K562 (cell line): ENCODE results near the gene EHMT2. TPM values are rescaled to one million over a fixed set of nuclear protein-coding genes. Genes with fewer than 3 reads are reported as not detected.
"Not testable (repeated sequence)": the region's sequence is repeated elsewhere in the genome, so short reads cannot be mapped to it uniquely, and the experiment has no call there.

Experiments used
- ATAC-seq: fragments of 200-7000 bp; cut with Tn5 transposase; 3 replicates; pipeline ENCODE4 v1.9.1; 2020; ENCODE audit warnings: moderate library complexity
- BruUV-seq: library from RNA; stranded (reverse); fragments of 400-500 nt; replicated peaks from 2 replicates; lab custom pipeline; 2021; lab: Mats Ljungman, UMichigan
- CTCF ChIA-PET: fragments of 300-600 bp; formaldehyde crosslinking; extraction: SDS; loops from one replicate; lab custom pipeline; 2021; ENCODE audit warnings: low intra/inter-chr PET ratio; lab: Yijun Ruan, JAX
- POLR2A ChIA-PET: fragments of 300-600, 350-650 bp; sonication (Branson Sonifier 250); formaldehyde crosslinking; extraction: SDS; loops from one replicate; lab custom pipeline; 2021; ENCODE audit warnings: antibody characterized with exemption, inconsistent platforms; lab: Yijun Ruan, JAX
- DNase-seq, 4 experiments: peaks; one replicate each; pipeline versions ENCODE4 v3.0.0 to v3.0.0-alpha.2; 2011 to 2018; ENCODE audit warnings: low spot score in 3 of 4, mixed read lengths in 3 of 4; ENCODE audit errors: extremely low read depth in 1 of 4
- FAIRE-seq: peaks from 2 replicates; lab custom pipeline; 2011; peaks lifted over from hg19 to GRCh38; lab: Jason Lieb, UNC
- H2AFZ ChIP-seq: 2 replicates; pipeline ENCODE4 v1.6.0; 2011; ENCODE audit warnings: low read depth, low read length, control low read depth, inconsistent platforms
- H3K27ac ChIP-seq: fragments of 200-600 bp; 3 replicates; pipeline ENCODE4 v1.8.0; 2011; ENCODE audit warnings: low read depth, mild to moderate bottlenecking, control low read depth, inconsistent platforms, low read length, moderate library complexity, mixed read lengths; ENCODE audit errors: extremely low read depth
- H3K27me3 ChIP-seq, 2 experiments: fragments of 300-600 bp in 1 of 2; 2 replicates in 1 of 2; 3 replicates in 1 of 2; pipeline versions ENCODE4 v1.6.0 to v1.8.0; 2011; ENCODE audit warnings: inconsistent platforms in 2 of 2, low read length in 2 of 2, mild to moderate bottlenecking in 1 of 2, mixed read lengths in 1 of 2, moderate library complexity in 1 of 2; ENCODE audit not compliant: control insufficient read depth in 2 of 2, insufficient read depth in 2 of 2
- H3K36me3 ChIP-seq: fragments of 300-600 bp; 3 replicates; pipeline ENCODE4 v1.8.0; 2011; ENCODE audit warnings: mild to moderate bottlenecking, low read length, inconsistent platforms; ENCODE audit not compliant: control insufficient read depth, insufficient read depth
- H3K4me1 ChIP-seq, 2 experiments: fragments of 200-600 bp in 1 of 2; replicated peaks in 1 of 2; 2 replicates in 1 of 2; 3 replicates in 1 of 2; pipeline versions ENCODE4 v1.5.1 to v1.8.0; 2011; ENCODE audit warnings: inconsistent platforms in 2 of 2, low read length in 2 of 2, mild to moderate bottlenecking in 1 of 2, mixed read lengths in 1 of 2, moderate library complexity in 1 of 2; ENCODE audit not compliant: control insufficient read depth in 2 of 2, insufficient read depth in 2 of 2
- H3K4me2 ChIP-seq: 2 replicates; pipeline ENCODE4 v1.6.1; 2011; ENCODE audit warnings: low read length, control low read depth, inconsistent platforms, mixed read lengths; ENCODE audit not compliant: insufficient read depth
- H3K4me3 ChIP-seq: fragments of 200-600 bp; sonication (generic), shearing (Covaris generic); 2 replicates; pipeline ENCODE4 v1.5.1; 2016; ENCODE audit warnings: control low read depth, inconsistent platforms
- H3K79me2 ChIP-seq: fragments of 200-600 bp; 3 replicates; pipeline ENCODE4 v1.8.0; 2011; ENCODE audit warnings: low read length, inconsistent platforms; ENCODE audit not compliant: control insufficient read depth, insufficient read depth
- H3K9ac ChIP-seq, 2 experiments: 2 replicates each; pipeline versions ENCODE4 v1.6.0 to v1.6.1; 2011; ENCODE audit warnings: low read depth in 2 of 2, low read length in 2 of 2, control low read depth in 1 of 2, inconsistent platforms in 1 of 2, mild to moderate bottlenecking in 1 of 2, mixed read lengths in 1 of 2; ENCODE audit not compliant: insufficient read depth in 1 of 2
- H3K9me1 ChIP-seq: one replicate; pipeline ENCODE4 v1.6.0; 2011; ENCODE audit warnings: inconsistent platforms, mild to moderate bottlenecking, low read length, moderate library complexity; ENCODE audit not compliant: control insufficient read depth, insufficient read depth
- H3K9me3 ChIP-seq: replicated peaks from 2 replicates; pipeline ENCODE4 v1.5.1; 2011; ENCODE audit warnings: low read depth, low read length, inconsistent platforms; ENCODE audit not compliant: control insufficient read depth, insufficient read depth
- H4K20me1 ChIP-seq: replicated peaks from 2 replicates; pipeline ENCODE4 v1.6.1; 2011; ENCODE audit warnings: low read length, inconsistent platforms, mixed read lengths; ENCODE audit not compliant: control insufficient read depth, insufficient read depth
- CHD1 ChIP-seq: fragments of 200-600 bp; sonication (generic); IDR thresholded peaks from one replicate; pipeline ENCODE4 v1.6.1; 2012; ENCODE audit warnings: mild to moderate bottlenecking, moderate library complexity, low read length, inconsistent platforms
- HDGF ChIP-seq: fragments of 450-650 bp; IDR thresholded peaks from 2 replicates; pipeline ENCODE4 v1.6.1; 2016
- KAT7 ChIP-seq: sonication (generic); formaldehyde crosslinking; IDR thresholded peaks from 2 replicates; pipeline ENCODE4 v1.8.0; 2022; ENCODE audit warnings: missing genetic modification reagents, mild to moderate bottlenecking, borderline replicate concordance
- LCOR ChIP-seq: sonication (generic); formaldehyde crosslinking; IDR thresholded peaks from 2 replicates; pipeline ENCODE4 v1.8.0; 2022; ENCODE audit warnings: mild to moderate bottlenecking, missing genetic modification reagents
- POLR2A ChIP-seq: fragments of 450-650 bp; conservative IDR thresholded peaks from 2 replicates; pipeline ENCODE4 v1.6.1; 2016
- POLR2B ChIP-seq: fragments of 450-650 bp; IDR thresholded peaks from 2 replicates; pipeline ENCODE4 v1.6.1; 2018; ENCODE audit warnings: low read depth; ENCODE audit not compliant: partially characterized antibody
- RBFOX2 ChIP-seq: fragments of 200-400 bp; formaldehyde crosslinking; IDR thresholded peaks from 2 replicates; pipeline ENCODE4 v1.6.1; 2017; ENCODE audit warnings: low read depth, mild to moderate bottlenecking, low read length, moderate library complexity
- SUPT5H ChIP-seq: fragments of 450-650 bp; IDR thresholded peaks from 2 replicates; pipeline ENCODE4 v1.6.1; 2016
- ZBED1 ChIP-seq: IDR thresholded peaks from 2 replicates; pipeline ENCODE4 v1.6.1; 2014
- ZNF263 ChIP-seq: sonication (generic); formaldehyde crosslinking; IDR thresholded peaks from 2 replicates; pipeline ENCODE4 v1.8.0; 2022; ENCODE audit warnings: mild to moderate bottlenecking, missing genetic modification reagents, borderline replicate concordance
- WGBS: fragments of 100-300 bp; shearing (Covaris generic); methylation state at CpG from one replicate; pipeline ENCODE4 v1.1.6; 2016; ENCODE audit warnings: low coverage, mixed read lengths; ENCODE audit not compliant: insufficient coverage; ENCODE audit errors: missing lambda C conversion rate; 5-methylcytosine and 5-hydroxymethylcytosine counted together
- in situ Hi-C: fragments of 300-500 bp; cut with MboI; formaldehyde crosslinking; loops from 4 replicates; pipeline ENCODE4 v1.15.0; 2018; ENCODE audit warnings: inconsistent platforms, mixed read lengths
- intact Hi-C: fragments of 100-400 bp; cut with micrococcal nuclease; formaldehyde crosslinking; loops from 2 replicates; pipeline ENCODE4 v1.14.2; 2022
- polyA plus RNA-seq, 8 experiments: library from polyadenylated mRNA; depleted of rRNA in 4 of 8; stranded (reverse) in 5 of 8; unstranded in 3 of 8; fragments of >200 nt; fragmentation: Nextera tagmentation in 2 of 8; fragmentation: Illumina TruSeq in 1 of 8; extraction: Ambion mirVana in 2 of 8; extraction: Trizol in 1 of 8; gene quantifications; 2 replicates each; pipeline versions ENCODE4 v1.2.1 to v1.2.3, GENCODE V29; 2011 to 2014; ENCODE audit warnings: inconsistent platforms in 1 of 8, missing spikeins in 1 of 8
- total RNA-seq, 7 experiments: library from RNA; depleted of rRNA in 6 of 7; stranded (reverse); fragments of >200 nt in 6 of 7; fragmentation: Illumina TruSeq in 2 of 7; extraction: Trizol in 2 of 7; gene quantifications; 2 replicates each; pipeline versions ENCODE4 v1.2.1 to v1.2.3, GENCODE V29; 2011 to 2021; ENCODE audit warnings: low replicate concordance in 1 of 7
- TF ChIP-seq, protein P1 (sequence below): sonication (generic); formaldehyde crosslinking; IDR thresholded peaks from 2 replicates; pipeline ENCODE4 v1.8.1; 2023; ENCODE audit warnings: mild to moderate bottlenecking, missing genetic modification reagents
- TF ChIP-seq, protein P2 (sequence below): fragments of 250-450 bp; sonication (Bioruptor Pico); IDR thresholded peaks from 2 replicates; pipeline ENCODE4 v1.8.0; 2021; ENCODE audit warnings: borderline replicate concordance, mild to moderate bottlenecking, moderate library complexity; ENCODE audit not compliant: poor library complexity, severe bottlenecking
- TF ChIP-seq, protein P3 (sequence below), 2 experiments: fragments of 450-650 bp in 1 of 2; sonication (generic) in 1 of 2; formaldehyde crosslinking; conservative IDR thresholded peaks; 2 replicates each; pipeline versions ENCODE4 v1.4.0 to v1.8.1; 2020 to 2022; ENCODE audit warnings: mild to moderate bottlenecking in 1 of 2, missing genetic modification reagents in 1 of 2
- TF ChIP-seq, protein P4 (sequence below): sonication (generic); formaldehyde crosslinking; IDR thresholded peaks from 2 replicates; pipeline ENCODE4 v1.8.1; 2023; ENCODE audit warnings: mild to moderate bottlenecking, missing genetic modification reagents
- TF ChIP-seq, protein P5 (sequence below): IDR thresholded peaks from 2 replicates; pipeline ENCODE4 v1.6.1; 2016; ENCODE audit warnings: missing genetic modification characterization, missing compliant biosample characterization

EHMT2 gene
- total and polyA plus RNA-seq, 9 of the 15 experiments (the other 6 are each of a cell fraction or from before 2014, with no cell fraction given): 2.1 to 63.8 (median 38.5) TPM

DNA sequence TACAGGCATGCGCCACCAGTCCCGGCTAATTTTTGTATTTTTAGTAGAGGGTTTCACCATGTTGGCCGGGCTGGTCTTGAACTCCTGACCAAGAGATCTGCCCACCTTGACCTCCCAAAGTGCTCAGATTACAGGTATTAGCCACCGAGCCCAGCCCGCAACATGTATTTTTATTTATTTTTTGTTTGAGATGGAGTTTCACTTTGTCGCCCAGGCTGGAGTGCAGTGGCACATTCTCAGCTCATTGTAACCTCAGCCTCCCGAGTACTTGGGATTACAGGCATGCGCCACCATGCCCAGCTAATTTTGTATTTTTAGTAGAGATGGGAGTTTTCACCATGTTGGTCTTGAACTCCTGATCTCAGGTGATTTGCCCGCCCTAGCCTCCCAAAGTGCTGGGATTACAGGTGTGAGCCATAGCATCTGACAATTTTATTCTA lies 59.4 kb downstream of the EHMT2 start:
- in situ Hi-C loops, BruUV-seq, H3K9me1 ChIP-seq, DNase-seq, ATAC-seq, H2AFZ ChIP-seq, intact Hi-C loops, H3K9me3 ChIP-seq, FAIRE-seq, H3K27me3 ChIP-seq: not testable (repeated sequence)
- Histone ChIP-seq H3K27ac (peak overlapping the region; percentile 88; the same call in 2 of the 3 replicates), H3K36me3 (peaks cover 60% of the 10 kb centered on the region), H3K9ac (peak overlapping the region; percentile 98 to 100), H3K4me1 (peaks cover 26 to 43% of the 10 kb centered on the region in 2 experiments), H3K79me2 (peaks cover 58% of the 10 kb centered on the region), H4K20me1 (peaks cover 30% of the 10 kb centered on the region), H3K4me2 (peak overlapping the region; percentile 94), H3K4me3 (peak overlapping the region; percentile 85)
- POLR2A ChIA-PET: interaction anchor here (0.6 to 15.7 kb wide), 26 partner anchors 2 to 297 kb away, joined by 3 to 229 read pairs (median 5); partner anchors contain the start of genes ABHD16A, APOM, BAG6 and C6orf47
- WGBS: 29% methylated on average over 9 of the region's 9 CpGs
- CTCF ChIA-PET: interaction anchor here (0.6 kb wide), 1 partner anchor 10 kb away, joined by 3 read pairs; no protein-coding TSS in a partner anchor
- TF ChIP-seq, protein P1, sequence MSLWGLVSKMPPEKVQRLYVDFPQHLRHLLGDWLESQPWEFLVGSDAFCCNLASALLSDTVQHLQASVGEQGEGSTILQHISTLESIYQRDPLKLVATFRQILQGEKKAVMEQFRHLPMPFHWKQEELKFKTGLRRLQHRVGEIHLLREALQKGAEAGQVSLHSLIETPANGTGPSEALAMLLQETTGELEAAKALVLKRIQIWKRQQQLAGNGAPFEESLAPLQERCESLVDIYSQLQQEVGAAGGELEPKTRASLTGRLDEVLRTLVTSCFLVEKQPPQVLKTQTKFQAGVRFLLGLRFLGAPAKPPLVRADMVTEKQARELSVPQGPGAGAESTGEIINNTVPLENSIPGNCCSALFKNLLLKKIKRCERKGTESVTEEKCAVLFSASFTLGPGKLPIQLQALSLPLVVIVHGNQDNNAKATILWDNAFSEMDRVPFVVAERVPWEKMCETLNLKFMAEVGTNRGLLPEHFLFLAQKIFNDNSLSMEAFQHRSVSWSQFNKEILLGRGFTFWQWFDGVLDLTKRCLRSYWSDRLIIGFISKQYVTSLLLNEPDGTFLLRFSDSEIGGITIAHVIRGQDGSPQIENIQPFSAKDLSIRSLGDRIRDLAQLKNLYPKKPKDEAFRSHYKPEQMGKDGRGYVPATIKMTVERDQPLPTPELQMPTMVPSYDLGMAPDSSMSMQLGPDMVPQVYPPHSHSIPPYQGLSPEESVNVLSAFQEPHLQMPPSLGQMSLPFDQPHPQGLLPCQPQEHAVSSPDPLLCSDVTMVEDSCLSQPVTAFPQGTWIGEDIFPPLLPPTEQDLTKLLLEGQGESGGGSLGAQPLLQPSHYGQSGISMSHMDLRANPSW (CRISPR knock-in tag): peak; percentile 58; the same call in 1 of the 2 replicates
- TF ChIP-seq SUPT5H: peak; percentile 51; the same call in 1 of the 2 replicates
- peak; percentile 62 for TF ChIP-seq RBFOX2
- TF ChIP-seq LCOR (CRISPR knock-in tag): 0 out of 2 replicates have a peak, but pooled peaks have one; percentile 0
- TF ChIP-seq, protein P2, sequence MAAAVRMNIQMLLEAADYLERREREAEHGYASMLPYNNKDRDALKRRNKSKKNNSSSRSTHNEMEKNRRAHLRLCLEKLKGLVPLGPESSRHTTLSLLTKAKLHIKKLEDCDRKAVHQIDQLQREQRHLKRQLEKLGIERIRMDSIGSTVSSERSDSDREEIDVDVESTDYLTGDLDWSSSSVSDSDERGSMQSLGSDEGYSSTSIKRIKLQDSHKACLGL: peak; percentile 5
- TF ChIP-seq, protein P3, sequence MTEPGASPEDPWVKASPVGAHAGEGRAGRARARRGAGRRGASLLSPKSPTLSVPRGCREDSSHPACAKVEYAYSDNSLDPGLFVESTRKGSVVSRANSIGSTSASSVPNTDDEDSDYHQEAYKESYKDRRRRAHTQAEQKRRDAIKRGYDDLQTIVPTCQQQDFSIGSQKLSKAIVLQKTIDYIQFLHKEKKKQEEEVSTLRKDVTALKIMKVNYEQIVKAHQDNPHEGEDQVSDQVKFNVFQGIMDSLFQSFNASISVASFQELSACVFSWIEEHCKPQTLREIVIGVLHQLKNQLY (CRISPR knock-in tag; conservative IDR thresholded peaks at IDR 0.05): 0 out of 4 replicates have a peak, but pooled peaks of 1 of the 2 experiments have one; percentile 33
- peak; percentile 50 for TF ChIP-seq POLR2A
- TF ChIP-seq, protein P4, sequence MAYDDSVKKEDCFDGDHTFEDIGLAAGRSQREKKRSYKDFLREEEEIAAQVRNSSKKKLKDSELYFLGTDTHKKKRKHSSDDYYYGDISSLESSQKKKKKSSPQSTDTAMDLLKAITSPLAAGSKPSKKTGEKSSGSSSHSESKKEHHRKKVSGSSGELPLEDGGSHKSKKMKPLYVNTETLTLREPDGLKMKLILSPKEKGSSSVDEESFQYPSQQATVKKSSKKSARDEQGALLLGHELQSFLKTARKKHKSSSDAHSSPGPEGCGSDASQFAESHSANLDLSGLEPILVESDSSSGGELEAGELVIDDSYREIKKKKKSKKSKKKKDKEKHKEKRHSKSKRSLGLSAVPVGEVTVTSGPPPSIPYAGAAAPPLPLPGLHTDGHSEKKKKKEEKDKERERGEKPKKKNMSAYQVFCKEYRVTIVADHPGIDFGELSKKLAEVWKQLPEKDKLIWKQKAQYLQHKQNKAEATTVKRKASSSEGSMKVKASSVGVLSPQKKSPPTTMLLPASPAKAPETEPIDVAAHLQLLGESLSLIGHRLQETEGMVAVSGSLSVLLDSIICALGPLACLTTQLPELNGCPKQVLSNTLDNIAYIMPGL (CRISPR knock-in tag): peak; percentile 78; the same call in 1 of the 2 replicates
- peak; percentile 8; the same call in 1 of the 2 replicates for TF ChIP-seq KAT7 (CRISPR knock-in tag)
- 0 out of 2 replicates have a peak, but pooled peaks have one; percentile 18 for TF ChIP-seq ZNF263
- peak; percentile 47 for TF ChIP-seq CHD1
- TF ChIP-seq ZBED1: peak; percentile 56; the same call in 1 of the 2 replicates
- TF ChIP-seq, protein P5, sequence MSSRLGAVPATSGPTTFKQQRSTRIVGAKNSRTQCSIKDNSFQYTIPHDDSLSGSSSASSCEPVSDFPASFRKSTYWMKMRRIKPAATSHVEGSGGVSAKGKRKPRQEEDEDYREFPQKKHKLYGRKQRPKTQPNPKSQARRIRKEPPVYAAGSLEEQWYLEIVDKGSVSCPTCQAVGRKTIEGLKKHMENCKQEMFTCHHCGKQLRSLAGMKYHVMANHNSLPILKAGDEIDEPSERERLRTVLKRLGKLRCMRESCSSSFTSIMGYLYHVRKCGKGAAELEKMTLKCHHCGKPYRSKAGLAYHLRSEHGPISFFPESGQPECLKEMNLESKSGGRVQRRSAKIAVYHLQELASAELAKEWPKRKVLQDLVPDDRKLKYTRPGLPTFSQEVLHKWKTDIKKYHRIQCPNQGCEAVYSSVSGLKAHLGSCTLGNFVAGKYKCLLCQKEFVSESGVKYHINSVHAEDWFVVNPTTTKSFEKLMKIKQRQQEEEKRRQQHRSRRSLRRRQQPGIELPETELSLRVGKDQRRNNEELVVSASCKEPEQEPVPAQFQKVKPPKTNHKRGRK: 0 out of 2 replicates have a peak, but pooled peaks have one; percentile 19
- TF ChIP-seq POLR2B: peak; percentile 20
- TF ChIP-seq HDGF: 0 out of 2 replicates have a peak, but pooled peaks have one; percentile 17
